GM18907 (cell line): Measurements from ENCODE around the gene CCDC146.
"Not testable (repeated sequence)": the region's sequence is repeated elsewhere in the genome, so short reads cannot be mapped to it uniquely, and the experiment has no call there.

Source experiments
- ATAC-seq: cut with Tn5 transposase; IDR thresholded peaks from one replicate; pipeline ENCODE4 v1.9.1; 2021; ENCODE audit warnings: mild to moderate bottlenecking, moderate library complexity; ENCODE audit not compliant: unreplicated experiment

Gene CCDC146

DNA sequence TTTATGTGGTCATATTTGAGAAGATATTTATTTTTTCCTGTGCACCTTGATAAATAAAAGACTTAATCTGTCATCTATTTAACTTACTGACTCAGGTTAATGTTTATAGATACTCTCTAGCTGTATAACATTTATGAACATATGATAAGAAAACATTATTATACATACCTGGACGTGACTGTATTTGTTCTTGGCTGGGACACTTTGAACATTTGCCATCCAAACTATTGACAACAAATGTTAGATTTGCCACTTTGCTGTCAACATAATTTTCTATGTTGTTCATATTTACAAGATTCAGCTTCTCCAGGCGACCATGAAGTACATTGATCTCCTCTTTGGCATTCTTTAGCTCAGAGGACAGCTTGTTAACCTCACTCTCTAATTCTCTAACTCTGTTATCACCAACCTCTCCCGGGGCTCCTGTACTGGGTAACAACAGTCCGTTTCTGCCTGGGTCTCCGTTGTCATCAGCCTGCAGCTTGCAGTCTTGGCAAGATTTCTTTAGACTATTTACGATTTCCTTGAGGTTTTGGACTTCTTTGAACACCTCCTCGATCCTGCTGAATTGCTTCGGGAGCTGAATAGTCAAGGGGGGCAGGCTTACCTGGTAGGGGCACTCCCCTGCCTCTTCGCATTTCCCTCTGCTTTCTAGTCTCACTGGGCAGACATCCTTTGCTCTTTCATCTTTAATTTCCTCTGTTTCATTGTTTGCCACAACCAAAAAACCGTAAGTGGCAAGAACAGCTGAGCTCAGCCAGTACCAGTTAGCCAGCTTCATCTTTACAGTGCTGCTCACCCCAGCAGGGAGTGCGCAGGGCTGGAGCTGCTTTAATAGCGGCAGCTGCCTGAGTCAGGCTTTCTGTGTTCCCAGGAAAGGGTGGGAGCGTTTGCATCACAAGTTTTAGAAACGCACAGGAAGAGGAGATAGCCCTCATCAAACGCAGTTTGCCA is 76.9 kb downstream of the CCDC146 start, which contains the start of gene FGL2:
FGL2 (minus strand) TSS at position 807 of the 954 bp plus-strand sequence; CDS start at position 781, 26 bp downstream.
- peak; percentile 28 for ATAC-seq

- no peak for ATAC-seq
Measured at GRCh38 chr7:77200542-77200941, 78.1 kb downstream of the CCDC146 start.

DNA sequence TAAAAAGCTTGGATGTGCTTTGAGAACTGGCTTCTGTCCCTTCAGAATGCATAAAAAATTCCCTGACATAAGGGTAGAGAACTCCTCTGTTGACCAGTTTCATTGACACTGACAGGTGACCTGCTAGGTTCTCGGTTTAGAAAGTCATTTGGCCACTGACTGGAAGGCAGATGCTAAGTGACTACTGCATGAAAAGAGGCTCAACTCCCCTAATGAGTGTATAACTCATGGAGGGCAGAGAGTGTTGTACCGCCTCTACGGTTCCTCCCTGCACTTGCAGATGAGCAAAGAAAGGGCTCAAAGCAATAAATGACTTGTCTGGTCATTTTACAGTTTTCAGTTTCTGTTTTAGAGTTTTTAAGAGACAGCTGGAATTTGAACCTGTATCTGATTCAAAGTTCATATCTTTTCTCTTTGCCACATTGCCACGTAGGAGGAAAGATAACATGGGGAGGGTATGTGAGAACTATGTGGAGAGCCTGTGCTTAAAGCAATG is 80.1 kb downstream of the CCDC146 start:
- peak; percentile 93 for ATAC-seq

GRCh38 chr7:77205706-77206105 is 83.3 kb downstream of the CCDC146 start:
- ATAC-seq = no peak

DNA sequence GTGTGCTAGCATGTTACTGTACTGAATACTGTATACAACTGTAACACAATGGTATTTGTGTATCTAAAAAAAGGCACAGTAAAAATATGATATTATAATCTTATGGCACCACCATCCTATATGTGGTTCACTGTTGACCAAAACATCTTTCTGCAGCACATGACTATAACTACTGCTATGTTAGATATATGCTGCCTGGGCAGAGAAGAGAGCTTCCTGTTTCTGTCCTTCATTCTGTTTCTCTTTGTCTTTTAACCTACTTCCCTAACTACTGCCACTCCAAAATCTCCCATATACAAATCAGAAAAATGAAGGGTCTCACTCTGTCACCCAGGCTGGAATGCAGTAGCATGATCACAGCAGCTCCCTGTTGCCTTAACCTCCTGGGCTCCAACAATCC is 86.0 kb downstream of the CCDC146 start:
- ATAC-seq = no peak

DNA sequence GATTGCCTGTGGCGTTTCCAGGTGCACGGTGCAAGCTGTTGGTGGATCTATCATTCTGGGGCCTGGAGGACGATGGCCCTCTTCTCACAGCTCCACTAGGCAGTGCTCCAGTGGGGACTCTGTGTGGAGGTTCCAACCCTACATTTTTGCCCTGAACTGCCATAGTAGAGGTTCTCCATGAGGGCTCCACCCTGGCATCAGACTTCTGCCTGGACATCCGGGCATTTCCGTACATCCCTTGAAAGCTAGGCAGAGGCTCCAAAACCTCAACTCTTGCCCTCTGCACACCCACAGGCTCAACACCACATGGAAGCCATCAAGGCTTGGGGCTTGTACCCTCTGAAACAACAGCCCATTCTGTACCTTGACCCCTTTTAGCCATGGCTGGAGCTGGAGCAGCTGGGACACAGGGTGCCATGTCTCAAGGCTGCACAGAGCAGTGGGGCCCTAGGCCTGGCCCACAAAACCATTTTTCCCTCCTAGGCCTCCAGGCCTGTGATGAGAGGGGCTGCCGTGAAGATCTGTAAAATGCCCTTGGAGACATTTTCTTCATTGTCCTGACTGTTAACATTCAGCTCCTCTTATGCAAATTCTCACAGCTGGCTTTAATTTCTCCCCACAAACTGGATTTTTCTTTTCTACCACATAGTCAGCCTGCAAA is 87.2 kb downstream of the CCDC146 start:
- no peak for ATAC-seq

DNA sequence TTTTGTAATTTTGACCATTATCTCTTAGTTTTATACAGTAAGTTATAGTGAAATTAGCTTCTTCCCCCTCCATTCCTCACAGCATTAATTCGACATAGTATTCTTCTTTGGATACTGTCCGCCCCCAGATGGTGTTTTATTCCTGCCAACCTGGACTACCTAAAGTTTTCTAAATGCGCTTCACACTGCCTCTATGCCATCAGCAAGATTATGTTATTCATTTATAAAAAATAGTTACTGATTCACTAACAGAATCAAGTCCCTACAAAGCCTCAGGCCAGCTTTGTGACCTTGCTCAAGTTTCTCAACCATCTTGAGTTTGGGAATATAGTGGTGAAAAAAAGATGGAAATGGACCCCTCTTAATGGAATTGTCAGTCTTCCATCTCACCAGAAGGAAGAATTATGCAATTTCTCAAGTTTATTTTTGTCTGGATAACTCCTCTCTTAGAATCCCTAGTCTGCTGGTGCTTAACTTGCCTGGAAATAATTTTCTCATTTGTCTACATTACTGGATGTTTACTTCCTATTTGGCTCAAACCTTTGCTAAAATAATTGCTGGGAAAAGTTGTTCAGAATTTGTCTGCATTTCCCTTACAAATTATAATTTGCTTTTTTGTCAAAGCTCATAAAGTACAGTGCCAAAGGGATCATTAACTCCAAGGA is 93.9 kb downstream of the CCDC146 start:
- no peak for ATAC-seq

DNA sequence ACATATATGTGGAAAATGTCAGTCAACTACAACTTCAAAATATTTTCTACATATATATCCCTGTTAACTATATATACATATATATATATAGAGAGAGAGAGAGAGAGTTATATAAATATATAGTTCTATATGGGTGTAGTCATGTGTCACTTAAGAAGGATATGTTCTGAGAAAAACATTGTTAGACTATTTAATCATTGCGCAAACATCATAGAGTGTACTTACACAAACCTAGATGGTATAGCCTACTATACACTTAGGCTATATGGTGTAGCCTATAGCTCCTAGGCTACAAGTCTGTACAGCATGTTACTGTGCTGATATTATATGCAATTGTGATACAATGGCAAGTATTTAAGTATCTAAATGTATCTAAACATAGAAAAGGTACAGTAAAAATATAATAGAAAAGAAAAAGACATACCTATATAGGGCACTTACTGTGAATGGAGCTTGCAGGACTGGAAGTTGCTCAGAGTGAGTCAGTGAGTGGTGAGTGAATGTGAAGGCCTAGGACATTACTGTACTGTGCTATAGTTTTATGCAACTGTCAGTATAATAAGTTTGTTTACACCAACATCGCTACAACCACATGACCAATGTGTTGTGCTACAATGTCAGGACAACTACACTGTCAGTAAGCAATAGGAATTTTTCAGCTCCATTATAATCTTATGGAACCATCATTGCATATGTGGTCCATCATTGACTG is 95.2 kb downstream of the CCDC146 start:
- ATAC-seq = no peak

GRCh38 chr7:77219701-77220331 is 97.4 kb downstream of the CCDC146 start:
- not testable (repeated sequence) for ATAC-seq

GRCh38 chr7:77222065-77222464 is 99.7 kb downstream of the CCDC146 start:
- ATAC-seq = no peak

- no peak for ATAC-seq
Measured at GRCh38 chr7:77222819-77223218, 100.4 kb downstream of the CCDC146 start.

DNA sequence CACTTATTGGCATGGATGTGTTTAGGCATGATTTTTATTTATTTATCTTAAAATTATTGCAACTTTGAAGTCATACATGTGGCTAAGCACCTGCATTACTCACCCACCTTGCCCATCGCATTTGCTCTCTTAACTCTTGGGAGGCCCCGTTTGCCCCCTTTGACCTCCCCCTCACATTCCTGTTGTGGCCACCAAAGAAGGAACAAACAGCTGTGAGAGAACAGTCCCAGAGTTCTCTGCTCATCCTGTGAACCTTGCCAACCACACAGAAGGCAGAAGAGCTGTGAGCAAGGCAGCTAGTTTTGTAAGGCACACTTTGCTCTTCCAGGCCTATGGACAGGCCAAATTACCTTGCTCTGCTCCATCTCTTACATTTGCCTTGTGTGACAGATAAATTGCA is 100.8 kb downstream of the CCDC146 start:
- no peak for ATAC-seq

GRCh38 chr7:77226357-77226839 is 104.0 kb downstream of the CCDC146 start:
- ATAC-seq = no peak

DNA sequence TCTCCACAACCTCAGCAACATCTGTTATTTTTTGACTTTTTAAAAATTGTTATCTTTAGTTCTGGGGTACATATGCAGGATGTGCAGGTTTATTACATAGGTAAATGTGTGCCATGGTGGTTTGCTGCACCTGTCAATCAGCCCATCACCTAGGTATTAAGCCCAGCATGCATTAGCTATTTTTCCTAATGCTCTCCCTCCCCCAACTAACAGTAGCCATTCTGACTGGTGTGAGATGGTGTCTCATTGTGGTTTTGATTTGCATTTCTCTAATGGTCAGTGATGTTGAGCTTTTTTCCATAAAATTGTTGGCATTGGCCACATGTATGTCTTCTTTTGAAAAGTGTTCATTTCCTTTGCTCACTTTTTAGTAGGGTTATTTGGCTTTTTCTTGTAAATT is 106.4 kb downstream of the CCDC146 start:
- ATAC-seq = not testable (repeated sequence)

- ATAC-seq = no peak
Measured at GRCh38 chr7:77232467-77232866, 110.1 kb downstream of the CCDC146 start.

DNA sequence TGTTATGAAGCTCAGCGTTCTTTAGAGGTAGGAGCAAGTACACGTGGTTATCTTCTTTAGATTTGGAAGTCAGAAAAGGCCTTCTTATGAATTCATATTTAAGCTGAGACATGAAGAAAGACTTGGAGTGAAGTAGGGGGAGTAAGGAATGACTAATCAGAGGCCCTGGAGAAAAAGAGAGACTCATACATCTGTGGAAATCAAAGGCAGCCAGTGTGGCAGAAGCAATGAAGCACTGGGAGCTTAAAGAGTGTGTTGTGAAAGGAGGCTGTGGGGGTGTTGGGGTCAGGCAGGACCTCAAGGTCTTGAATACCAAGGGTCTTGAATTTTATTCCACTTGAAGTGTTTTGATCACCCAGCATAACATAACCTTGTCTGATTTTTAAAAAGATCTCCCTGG is 112.9 kb downstream of the CCDC146 start:
- no peak for ATAC-seq

- no peak for ATAC-seq
Measured at GRCh38 chr7:77238703-77239136, 116.3 kb downstream of the CCDC146 start.

- no peak for ATAC-seq
Measured at GRCh38 chr7:77239471-77239870, 117.1 kb downstream of the CCDC146 start.

- no peak for ATAC-seq
Measured at GRCh38 chr7:77242068-77242467, 119.7 kb downstream of the CCDC146 start.

- no peak for ATAC-seq
Measured at GRCh38 chr7:77242554-77242953, 120.1 kb downstream of the CCDC146 start.
